Placental epithelial cell (primary cell): ENCODE measurements around the gene TP53I11. TPM values are rescaled to one million over a fixed set of nuclear protein-coding genes. Genes with fewer than 3 reads are reported as not detected.

Experiments
- total RNA-seq: library from RNA; depleted of rRNA; stranded (reverse); fragments of >200 nt; gene quantifications from 2 replicates; pipeline ENCODE4 v1.2.3, GENCODE V29; 2012

Gene TP53I11
- under 0.01 TPM in 1 of 2 replicates, not detected in the other for total RNA-seq

GRCh38 chr11:44950625-44951476 is at the start of gene TP53I11:
TSS of gene TP53I11 (minus strand) at chr11:44950883. CDS start at chr11:44938335, 12,548 bp downstream.

Other genes starting within 250 kb of the TP53I11 start
- gene TSPAN18, start 223.9 kb downstream of the TP53I11 start, total RNA-seq: under 0.01 TPM in 1 of 2 replicates, not detected in the other
- 5.5 and 9.4 TPM in 2 replicates for gene PRDM11, start 195.8 kb upstream of the TP53I11 start, total RNA-seq